SKM-1 treated with dmso at 0.1 percent for 144 hours (cell line): ENCODE results near the gene PDE3B.
"Not testable (repeated sequence)": the region's sequence is repeated elsewhere in the genome, so short reads cannot be mapped to it uniquely, and the experiment has no call there.

Experiments used
- DNase-seq: peaks from one replicate; lab custom pipeline; 2025; ENCODE audit not compliant: unreplicated experiment; lab: John Stamatoyannopoulos, UW

Gene PDE3B

GRCh38 chr11:14793546-14793945 lies 149.9 kb downstream of the PDE3B start:
- no peak for DNase-seq

GRCh38 chr11:14796028-14796427 lies 152.4 kb downstream of the PDE3B start:
- DNase-seq = not testable (repeated sequence)

- no peak for DNase-seq
These were observed 160.2 kb downstream of the PDE3B start for GRCh38 chr11:14803846-14804245.

- no peak for DNase-seq
These were observed 165.9 kb downstream of the PDE3B start for GRCh38 chr11:14809466-14809865.

GRCh38 chr11:14812757-14813156 lies 169.2 kb downstream of the PDE3B start:
- DNase-seq = no peak

GRCh38 chr11:14813516-14813915 lies 169.9 kb downstream of the PDE3B start:
- DNase-seq = peak; percentile 55

- DNase-seq = no peak
These were observed 175.2 kb downstream of the PDE3B start for GRCh38 chr11:14818779-14819178.

GRCh38 chr11:14819596-14819995 lies 176.0 kb downstream of the PDE3B start:
- no peak for DNase-seq

GRCh38 chr11:14821031-14821430 lies 177.4 kb downstream of the PDE3B start:
- DNase-seq = no peak

- no peak for DNase-seq
These were observed 183.0 kb downstream of the PDE3B start for GRCh38 chr11:14826600-14826999.

GRCh38 chr11:14835496-14836492 lies 192.2 kb downstream of the PDE3B start:
- no peak for DNase-seq

- DNase-seq = no peak
These were observed 198.4 kb downstream of the PDE3B start for GRCh38 chr11:14842002-14842401.

- DNase-seq = no peak
These were observed 209.1 kb downstream of the PDE3B start for GRCh38 chr11:14852571-14853177.

GRCh38 chr11:14854057-14854456 lies 210.5 kb downstream of the PDE3B start:
- no peak for DNase-seq

- DNase-seq = no peak
These were observed 212.3 kb downstream of the PDE3B start for GRCh38 chr11:14855890-14856289.

GRCh38 chr11:14857621-14858020 lies 214.0 kb downstream of the PDE3B start:
- no peak for DNase-seq

GRCh38 chr11:14858404-14858803 lies 214.8 kb downstream of the PDE3B start:
- no peak for DNase-seq

GRCh38 chr11:14860511-14860910 lies 216.9 kb downstream of the PDE3B start:
- DNase-seq = no peak

GRCh38 chr11:14861680-14862079 lies 218.1 kb downstream of the PDE3B start:
- DNase-seq = no peak

GRCh38 chr11:14863775-14864174 lies 220.2 kb downstream of the PDE3B start:
- DNase-seq = not testable (repeated sequence)

- no peak for DNase-seq
These were observed 228.4 kb downstream of the PDE3B start for GRCh38 chr11:14872032-14872431.

- DNase-seq = no peak
These were observed 230.0 kb downstream of the PDE3B start for GRCh38 chr11:14873632-14874031.
